Measurements from ENCODE around the gene MCHR2. TPM values are rescaled to one million over a fixed set of nuclear protein-coding genes. Genes with fewer than 3 reads are reported as not detected.

The MCHR2 gene
- total RNA-seq, 1 experiment from 2014 or later: not detected

DNA sequence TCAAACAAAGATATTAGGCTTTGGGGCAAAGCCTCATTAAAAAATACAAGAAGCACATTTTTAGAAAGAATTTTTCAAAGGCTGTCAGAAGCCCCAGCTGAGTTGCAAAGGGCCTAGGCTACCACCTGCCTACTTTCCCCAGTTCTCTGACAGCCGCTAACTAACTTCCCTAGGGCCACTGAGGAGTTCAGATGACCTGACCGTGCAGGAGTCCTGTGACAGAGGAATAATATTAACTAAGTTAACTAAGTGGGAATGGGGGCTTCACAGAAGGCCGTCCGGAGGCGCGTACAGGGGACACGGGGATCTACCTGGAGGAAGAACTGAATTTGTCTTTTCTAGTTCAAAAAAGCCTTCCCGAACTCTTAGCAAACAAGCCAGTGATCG, 884 bp downstream of the MCHR2 start:
- no peaks in the 10 kb centered on the region for H3K36me3 Mint-ChIP-seq (ENCODE audit: insufficient read depth, unreplicated experiment)
- no TSS peak for BruUV-seq (replicated peaks)
- TF ChIP-seq, protein P1, sequence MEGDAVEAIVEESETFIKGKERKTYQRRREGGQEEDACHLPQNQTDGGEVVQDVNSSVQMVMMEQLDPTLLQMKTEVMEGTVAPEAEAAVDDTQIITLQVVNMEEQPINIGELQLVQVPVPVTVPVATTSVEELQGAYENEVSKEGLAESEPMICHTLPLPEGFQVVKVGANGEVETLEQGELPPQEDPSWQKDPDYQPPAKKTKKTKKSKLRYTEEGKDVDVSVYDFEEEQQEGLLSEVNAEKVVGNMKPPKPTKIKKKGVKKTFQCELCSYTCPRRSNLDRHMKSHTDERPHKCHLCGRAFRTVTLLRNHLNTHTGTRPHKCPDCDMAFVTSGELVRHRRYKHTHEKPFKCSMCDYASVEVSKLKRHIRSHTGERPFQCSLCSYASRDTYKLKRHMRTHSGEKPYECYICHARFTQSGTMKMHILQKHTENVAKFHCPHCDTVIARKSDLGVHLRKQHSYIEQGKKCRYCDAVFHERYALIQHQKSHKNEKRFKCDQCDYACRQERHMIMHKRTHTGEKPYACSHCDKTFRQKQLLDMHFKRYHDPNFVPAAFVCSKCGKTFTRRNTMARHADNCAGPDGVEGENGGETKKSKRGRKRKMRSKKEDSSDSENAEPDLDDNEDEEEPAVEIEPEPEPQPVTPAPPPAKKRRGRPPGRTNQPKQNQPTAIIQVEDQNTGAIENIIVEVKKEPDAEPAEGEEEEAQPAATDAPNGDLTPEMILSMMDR (IDR thresholded peaks at IDR 0.05; ENCODE audit: insufficient read depth in 1 of 2, low read depth in 1 of 2, low read length in 1 of 2, severe bottlenecking in 1 of 2, unreplicated experiment in 1 of 2): no peak
- Histone ChIP-seq H3K4me3 (ENCODE audit: low read depth, low read length) (no peak overlapping the region), H3K4me1 (peaks cover 5% of the 10 kb centered on the region; the same call in 1 of the 2 replicates), H3K9me3 (no peaks in the 10 kb centered on the region), H3K36me3 (ENCODE audit: control insufficient read depth, insufficient read depth, low read length) (no peaks in the 10 kb centered on the region), H3K27me3 (replicated peaks; ENCODE audit: control insufficient read depth, insufficient read depth, low read length) (no peaks in the 10 kb centered on the region)
- no peaks in the 10 kb centered on the region for H3K27me3 Mint-ChIP-seq (ENCODE audit: insufficient read depth, unreplicated experiment)
- H3K4me3 Mint-ChIP-seq (ENCODE audit: unreplicated experiment): no peak overlapping the region
- H3K9me3 Mint-ChIP-seq (ENCODE audit: unreplicated experiment): no peaks in the 10 kb centered on the region
- H3K4me1 Mint-ChIP-seq (ENCODE audit: low read depth, unreplicated experiment): no peaks in the 10 kb centered on the region
- no peak overlapping the region for H3K27ac Mint-ChIP-seq (ENCODE audit: unreplicated experiment)
- ChIA-PET POLR2A (no interaction called here), CTCF (no interaction called here)
- no peak for DNase-seq
- intact Hi-C loops (cut with micrococcal nuclease; ENCODE audit: unreplicated experiment): no loop called here

DNA sequence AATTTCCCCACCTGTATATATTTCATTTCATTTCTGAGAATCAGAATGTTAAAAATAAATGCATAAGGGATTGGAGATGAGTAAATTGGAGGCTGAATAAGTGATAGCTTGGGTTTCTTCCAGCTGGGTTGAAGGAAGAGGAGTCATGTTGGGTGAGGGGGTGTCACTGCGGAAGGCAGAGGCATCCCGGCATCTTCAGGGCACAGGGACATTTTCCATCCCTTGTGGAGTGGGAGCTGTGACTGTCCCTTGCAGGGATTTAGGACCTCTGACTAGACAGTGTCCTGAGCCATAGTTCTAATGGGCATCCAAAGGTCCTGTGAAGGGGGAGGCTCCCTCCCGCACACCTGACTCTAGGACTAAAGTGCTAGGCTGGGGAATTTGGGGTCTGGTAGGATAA, 2.1 kb downstream of the MCHR2 start:
- intact Hi-C loops (cut with micrococcal nuclease; ENCODE audit: unreplicated experiment): no loop called here
- no peak for DNase-seq
- no peak overlapping the region for H3K4me3 Mint-ChIP-seq (ENCODE audit: unreplicated experiment)
- ChIA-PET CTCF (no interaction called here), POLR2A (no interaction called here)
- Histone ChIP-seq H3K27me3 (replicated peaks; ENCODE audit: control insufficient read depth, insufficient read depth, low read length) (no peaks in the 10 kb centered on the region), H3K4me3 (ENCODE audit: low read depth, low read length) (no peak overlapping the region), H3K4me1 (peaks cover 5% of the 10 kb centered on the region; the same call in 1 of the 2 replicates), H3K9me3 (no peaks in the 10 kb centered on the region), H3K36me3 (ENCODE audit: control insufficient read depth, insufficient read depth, low read length) (no peaks in the 10 kb centered on the region)
- TF ChIP-seq, protein P1 (IDR thresholded peaks at IDR 0.05; ENCODE audit: insufficient read depth in 1 of 2, low read depth in 1 of 2, low read length in 1 of 2, severe bottlenecking in 1 of 2, unreplicated experiment in 1 of 2): no peak
- H3K9me3 Mint-ChIP-seq (ENCODE audit: unreplicated experiment): no peaks in the 10 kb centered on the region
- BruUV-seq (replicated peaks): no TSS peak
- H3K4me1 Mint-ChIP-seq (ENCODE audit: low read depth, unreplicated experiment): no peaks in the 10 kb centered on the region
- no peak overlapping the region for H3K27ac Mint-ChIP-seq (ENCODE audit: unreplicated experiment)
- H3K36me3 Mint-ChIP-seq (ENCODE audit: insufficient read depth, unreplicated experiment): no peaks in the 10 kb centered on the region
- H3K27me3 Mint-ChIP-seq (ENCODE audit: insufficient read depth, unreplicated experiment): no peaks in the 10 kb centered on the region

DNA sequence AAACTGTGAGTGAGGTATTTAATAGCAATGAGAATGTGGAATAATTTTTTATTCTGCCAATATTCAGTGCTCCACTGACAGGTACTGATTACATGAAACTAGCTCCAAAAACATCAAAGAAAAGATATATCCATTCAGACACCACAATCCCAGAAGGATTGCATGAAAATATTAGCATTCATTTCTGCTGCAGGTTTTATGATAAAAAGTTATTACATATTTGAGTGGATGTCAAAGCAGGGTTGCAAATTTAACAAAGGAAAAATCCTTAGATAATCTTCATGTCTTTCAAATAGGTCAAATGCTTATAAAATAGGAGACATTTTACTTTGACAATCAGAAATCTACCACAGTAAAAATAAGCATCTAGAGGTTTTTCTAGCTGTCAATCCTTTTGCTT, 13.3 kb downstream of the MCHR2 start:
- no peak overlapping the region for H3K4me3 Mint-ChIP-seq (ENCODE audit: unreplicated experiment)
- Histone ChIP-seq H3K9me3 (no peaks in the 10 kb centered on the region), H3K4me3 (ENCODE audit: low read depth, low read length) (no peak overlapping the region), H3K27me3 (replicated peaks; ENCODE audit: control insufficient read depth, insufficient read depth, low read length) (no peaks in the 10 kb centered on the region), H3K36me3 (ENCODE audit: control insufficient read depth, insufficient read depth, low read length) (no peaks in the 10 kb centered on the region), H3K4me1 (peaks cover 4% of the 10 kb centered on the region; the same call in 1 of the 2 replicates)
- TF ChIP-seq, protein P1 (IDR thresholded peaks at IDR 0.05; ENCODE audit: insufficient read depth in 1 of 2, low read depth in 1 of 2, low read length in 1 of 2, severe bottlenecking in 1 of 2, unreplicated experiment in 1 of 2): no peak
- no peaks in the 10 kb centered on the region for H3K27me3 Mint-ChIP-seq (ENCODE audit: insufficient read depth, unreplicated experiment)
- no peaks in the 10 kb centered on the region for H3K9me3 Mint-ChIP-seq (ENCODE audit: unreplicated experiment)
- CTCF ChIA-PET: no interaction called here
- BruUV-seq (replicated peaks): no TSS peak
- no peak for DNase-seq
- POLR2A ChIA-PET: no interaction called here
- no peaks in the 10 kb centered on the region for H3K36me3 Mint-ChIP-seq (ENCODE audit: insufficient read depth, unreplicated experiment)
- peaks cover 7% of the 10 kb centered on the region for H3K4me1 Mint-ChIP-seq (ENCODE audit: low read depth, unreplicated experiment)
- H3K27ac Mint-ChIP-seq (ENCODE audit: unreplicated experiment): no peak overlapping the region
- intact Hi-C loops (cut with micrococcal nuclease; ENCODE audit: unreplicated experiment): no loop called here

Data from Caco-2 (cell line).